Activated naive CD4-positive, alpha-beta T cell treated with anti-CD3 and anti-CD28 coated beads, Interleukin-2, amount 50 U/mL, for 72 hours (primary cell): Measurements from ENCODE around the gene ADAMTS17. TPM values are rescaled to one million over a fixed set of nuclear protein-coding genes. Genes with fewer than 3 reads are reported as not detected.
A peak's percentile ranks its signal among the peaks of the same experiment; 100 is the strongest.

Source experiments
- ATAC-seq, 2 donors: fragments of 150-1000 bp; cut with Tn5 transposase; 2 replicates each; pipeline ENCODE4 v1.10.0; 2021; ENCODE audit warnings: mild to moderate bottlenecking in 2 of 2, moderate library complexity in 2 of 2
- DNase-seq, 2 donors: peaks; one replicate each; pipeline ENCODE4 v3.0.0; 2021 to 2022; ENCODE audit warnings: low spot score in 2 of 2
- H3K27ac Mint-ChIP-seq, 2 donors: one replicate each; pipeline ENCODE4 v1.8.0; 2022; ENCODE audit warnings: mild to moderate bottlenecking in 2 of 2, mixed read lengths in 2 of 2
- H3K36me3 Mint-ChIP-seq, 2 donors: one replicate each; pipeline ENCODE4 v1.8.0; 2022; ENCODE audit warnings: mixed read lengths in 2 of 2
- H3K9me3 Mint-ChIP-seq, 2 donors: one replicate each; pipeline ENCODE4 v1.8.0; 2022; ENCODE audit warnings: mixed read lengths in 2 of 2
- total RNA-seq, 2 donors: library from RNA; stranded (reverse); gene quantifications; one replicate each; pipeline ENCODE4 v1.2.3, GENCODE V29; 2022

ADAMTS17 gene
- total RNA-seq, 2 donors from 2014 or later = 0.19 to 1.5 TPM

- Mint-ChIP-seq H3K9me3 (peaks cover 4 to 8% of the 10 kb centered on the region in 2 donors), H3K36me3 (peaks cover 12 to 13% of the 10 kb centered on the region in 2 donors), H3K27ac (no peak overlapping the region)
- no peak for DNase-seq
- no peak for ATAC-seq
Observed at GRCh38 chr15:100050877-100051786, 290.6 kb downstream of the ADAMTS17 start.

- Mint-ChIP-seq H3K36me3 (peaks cover 12 to 13% of the 10 kb centered on the region in 2 donors), H3K9me3 (peaks cover 4 to 8% of the 10 kb centered on the region in 2 donors), H3K27ac (no peak overlapping the region)
- DNase-seq = no peak
- ATAC-seq = no peak
Observed at GRCh38 chr15:100049936-100050876, 291.6 kb downstream of the ADAMTS17 start.

GRCh38 chr15:100049483-100049882, 292.3 kb downstream of the ADAMTS17 start:
- ATAC-seq = no peak
- Mint-ChIP-seq H3K9me3 (peaks cover 4 to 8% of the 10 kb centered on the region in 2 donors), H3K36me3 (peaks cover 12 to 13% of the 10 kb centered on the region in 2 donors), H3K27ac (no peak overlapping the region)
- no peak for DNase-seq

GRCh38 chr15:100048736-100049135, 293.0 kb downstream of the ADAMTS17 start:
- DNase-seq = no peak
- Mint-ChIP-seq H3K27ac (peak overlapping the region in 1 of 2 donors; percentile 86), H3K36me3 (peaks cover 12 to 13% of the 10 kb centered on the region in 2 donors), H3K9me3 (peaks cover 4 to 8% of the 10 kb centered on the region in 2 donors)
- ATAC-seq = no peak

- H3K36me3 Mint-ChIP-seq = peaks cover 12 to 13% of the 10 kb centered on the region in 2 donors
- no peak overlapping the region for H3K27ac Mint-ChIP-seq
- peaks cover 4 to 8% of the 10 kb centered on the region in 2 donors for H3K9me3 Mint-ChIP-seq
- DNase-seq (no peak), ATAC-seq (peak in 1 of 2 donors; percentile 50)
Observed at GRCh38 chr15:100043692-100044091, 298.1 kb downstream of the ADAMTS17 start.

- no peak for ATAC-seq
- Mint-ChIP-seq H3K9me3 (peaks cover 4 to 8% of the 10 kb centered on the region in 2 donors), H3K27ac (no peak overlapping the region), H3K36me3 (peaks cover 11 to 12% of the 10 kb centered on the region in 2 donors)
- no peak for DNase-seq
Observed at GRCh38 chr15:100043068-100043641, 298.6 kb downstream of the ADAMTS17 start.

- no peak overlapping the region for H3K27ac Mint-ChIP-seq
Observed at GRCh38 chr15:100042558-100042957, 299.2 kb downstream of the ADAMTS17 start.

GRCh38 chr15:100041127-100041828, 300.5 kb downstream of the ADAMTS17 start:
- Mint-ChIP-seq H3K36me3 (no peaks in the 10 kb centered on the region), H3K9me3 (no peaks in the 10 kb centered on the region), H3K27ac (no peak overlapping the region)
- ATAC-seq (no peak), DNase-seq (no peak)

More at GRCh38 chr15:100042558-100042957, 299.2 kb downstream of the ADAMTS17 start:
- H3K9me3 Mint-ChIP-seq = peaks cover 4 to 7% of the 10 kb centered on the region in 2 donors
- no peak for ATAC-seq
- no peak for DNase-seq
- H3K36me3 Mint-ChIP-seq = peaks cover 5 to 6% of the 10 kb centered on the region in 2 donors

GRCh38 chr15:100039994-100040393, 301.8 kb downstream of the ADAMTS17 start:
- ATAC-seq (no peak), DNase-seq (no peak)
- no peaks in the 10 kb centered on the region for H3K9me3 Mint-ChIP-seq
- no peak overlapping the region for H3K27ac Mint-ChIP-seq
- no peaks in the 10 kb centered on the region for H3K36me3 Mint-ChIP-seq

- Mint-ChIP-seq H3K27ac (no peak overlapping the region), H3K36me3 (no peaks in the 10 kb centered on the region), H3K9me3 (no peaks in the 10 kb centered on the region)
- no peak for DNase-seq
- no peak for ATAC-seq
Observed at GRCh38 chr15:100038736-100039135, 303.0 kb downstream of the ADAMTS17 start.

- DNase-seq = no peak
- ATAC-seq = no peak
- Mint-ChIP-seq H3K9me3 (no peaks in the 10 kb centered on the region), H3K27ac (no peak overlapping the region), H3K36me3 (no peaks in the 10 kb centered on the region)
Observed at GRCh38 chr15:100037901-100038300, 303.9 kb downstream of the ADAMTS17 start.

GRCh38 chr15:100036015-100036414, 305.8 kb downstream of the ADAMTS17 start:
- ATAC-seq = no peak
- no peak for DNase-seq
- Mint-ChIP-seq H3K27ac (no peak overlapping the region), H3K9me3 (no peaks in the 10 kb centered on the region), H3K36me3 (peaks cover 0 to 1% of the 10 kb centered on the region in 2 donors)

- Mint-ChIP-seq H3K27ac (no peak overlapping the region), H3K9me3 (peaks cover under 1% of the 10 kb centered on the region in 2 donors), H3K36me3 (peaks cover 1 to 15% of the 10 kb centered on the region in 2 donors)
- ATAC-seq (no peak), DNase-seq (no peak)
Observed at GRCh38 chr15:100034191-100034590, 307.6 kb downstream of the ADAMTS17 start.

GRCh38 chr15:100033140-100033857, 308.5 kb downstream of the ADAMTS17 start:
- DNase-seq = no peak
- no peak for ATAC-seq
- Mint-ChIP-seq H3K36me3 (peaks cover 10 to 24% of the 10 kb centered on the region in 2 donors), H3K27ac (no peak overlapping the region), H3K9me3 (peaks cover 9 to 10% of the 10 kb centered on the region in 2 donors)

GRCh38 chr15:100032358-100033085, 309.3 kb downstream of the ADAMTS17 start:
- ATAC-seq (no peak), DNase-seq (no peak)
- H3K36me3 Mint-ChIP-seq = peaks cover 18 to 32% of the 10 kb centered on the region in 2 donors
- H3K27ac Mint-ChIP-seq = no peak overlapping the region
- H3K9me3 Mint-ChIP-seq = peaks cover 17 to 18% of the 10 kb centered on the region in 2 donors
